MM.1S (cell line): ENCODE measurements around the gene EMX1.
"Not testable (repeated sequence)": the region's sequence is repeated elsewhere in the genome, so short reads cannot be mapped to it uniquely, and the experiment has no call there.

Source experiments
- DNase-seq: peaks from one replicate; pipeline ENCODE4 v3.0.0-alpha.2; 2015
- H2AFZ ChIP-seq: fragments of 300-600 bp; sonication (generic); 2 replicates; pipeline ENCODE4 v1.6.0; 2016; ENCODE audit warnings: antibody characterized with exemption, low read length
- H3F3A ChIP-seq: fragments of 300-600 bp; sonication (generic); 2 replicates; pipeline ENCODE4 v1.6.1; 2016; ENCODE audit warnings: mild to moderate bottlenecking, antibody characterized with exemption, low read length, moderate library complexity, mixed read lengths; ENCODE audit not compliant: insufficient read depth
- H3K27ac ChIP-seq: fragments of 300-600 bp; sonication (generic); 2 replicates; pipeline ENCODE4 v1.5.1; 2016; ENCODE audit warnings: mild to moderate bottlenecking, low read length
- H3K27me3 ChIP-seq: fragments of 300-600 bp; sonication (generic); replicated peaks from 2 replicates; pipeline ENCODE4 v1.6.0; 2016; ENCODE audit warnings: low read length; ENCODE audit not compliant: insufficient read depth
- H3K36me3 ChIP-seq: fragments of 300-600 bp; sonication (generic); replicated peaks from 2 replicates; pipeline ENCODE4 v1.6.1; 2016; ENCODE audit warnings: mild to moderate bottlenecking, low read length, mixed read lengths; ENCODE audit not compliant: insufficient read depth
- H3K4me1 ChIP-seq: fragments of 300-600 bp; sonication (generic); 2 replicates; pipeline ENCODE4 v1.6.1; 2016; ENCODE audit warnings: low read length, mixed read lengths
- H3K4me2 ChIP-seq: fragments of 300-600 bp; sonication (generic); 2 replicates; pipeline ENCODE4 v1.6.0; 2016; ENCODE audit warnings: low read depth, low read length
- H3K4me3 ChIP-seq: fragments of 300-600 bp; sonication (generic); 2 replicates; pipeline ENCODE4 v1.5.1; 2016; ENCODE audit warnings: low read length, mixed read lengths
- H3K79me2 ChIP-seq: fragments of 300-600 bp; sonication (generic); 2 replicates; pipeline ENCODE4 v1.6.1; 2016; ENCODE audit warnings: mixed run types, low read length, mixed read lengths
- H3K9ac ChIP-seq: fragments of 300-600 bp; sonication (generic); 2 replicates; pipeline ENCODE4 v1.6.1; 2016; ENCODE audit warnings: low read length, mixed read lengths
- H3K9me2 ChIP-seq: fragments of 300-600 bp; sonication (generic); replicated peaks from 2 replicates; pipeline ENCODE4 v1.6.1; 2016; ENCODE audit warnings: mild to moderate bottlenecking, low read length, mixed read lengths; ENCODE audit not compliant: insufficient read depth
- H3K9me3 ChIP-seq: fragments of 300-600 bp; sonication (generic); replicated peaks from 2 replicates; pipeline ENCODE4 v1.6.1; 2016; ENCODE audit warnings: mild to moderate bottlenecking, low read length, mixed read lengths; ENCODE audit not compliant: insufficient read depth
- H4K20me1 ChIP-seq: fragments of 300-600 bp; sonication (generic); 2 replicates; pipeline ENCODE4 v1.6.1; 2016; ENCODE audit warnings: mild to moderate bottlenecking, low read length, moderate library complexity, mixed read lengths; ENCODE audit not compliant: insufficient read depth
- CTCF ChIP-seq: fragments of 300-600 bp; sonication (generic); IDR thresholded peaks from 2 replicates; pipeline ENCODE4 v1.5.1; 2016; ENCODE audit warnings: antibody characterized with exemption, low read length, mixed read lengths
- EZH2 ChIP-seq: fragments of 300-600 bp; sonication (generic); optimal IDR thresholded peaks from 2 replicates; pipeline ENCODE3; 2017; ENCODE audit warnings: low read depth, mild to moderate bottlenecking, antibody characterized with exemption, low read length, mixed read lengths
- EZH2phosphoT487 ChIP-seq: fragments of 300-600 bp; sonication (generic); IDR thresholded peaks from 2 replicates; pipeline ENCODE4 v1.6.1; 2018; ENCODE audit warnings: antibody characterized with exemption, low read length

The EMX1 gene

GRCh38 chr2:72900191-72900825, 17.0 kb upstream of the EMX1 start:
- Histone ChIP-seq H3K36me3 (no peaks in the 10 kb centered on the region), H2AFZ (no peak overlapping the region), H3K27me3 (no peaks in the 10 kb centered on the region), H3K27ac (no peak overlapping the region), H3K9me3 (no peaks in the 10 kb centered on the region), H3K9ac (no peak overlapping the region), H4K20me1 (no peaks in the 10 kb centered on the region), H3K9me2 (no peaks in the 10 kb centered on the region), H3K79me2 (no peaks in the 10 kb centered on the region), H3F3A (no peaks in the 10 kb centered on the region), H3K4me3 (no peak overlapping the region), H3K4me1 (no peaks in the 10 kb centered on the region), H3K4me2 (no peak overlapping the region)
- no peak for DNase-seq
- TF ChIP-seq CTCF (no peak), EZH2phosphoT487 (no peak), EZH2 (no peak)

GRCh38 chr2:72901426-72901825, 15.9 kb upstream of the EMX1 start:
- no peaks in the 10 kb centered on the region for H3K27me3 ChIP-seq
- no peak for DNase-seq
- no peaks in the 10 kb centered on the region for H3K79me2 ChIP-seq
- no peak overlapping the region for H3K27ac ChIP-seq
- no peak overlapping the region for H3K9ac ChIP-seq
- no peak overlapping the region for H3K4me2 ChIP-seq
- H3K9me2 ChIP-seq, result no peaks in the 10 kb centered on the region
- H3K36me3 ChIP-seq, result no peaks in the 10 kb centered on the region
- H4K20me1 ChIP-seq, result no peaks in the 10 kb centered on the region
- TF ChIP-seq EZH2phosphoT487, result no peak
- TF ChIP-seq CTCF, result no peak
- no peak for TF ChIP-seq EZH2
- H3K9me3 ChIP-seq, result no peaks in the 10 kb centered on the region
- H3K4me1 ChIP-seq, result no peaks in the 10 kb centered on the region
- H3K4me3 ChIP-seq, result no peak overlapping the region
- H3F3A ChIP-seq, result no peaks in the 10 kb centered on the region
- H2AFZ ChIP-seq, result no peak overlapping the region

GRCh38 chr2:72907369-72907768, 9.9 kb upstream of the EMX1 start:
- not testable (repeated sequence) for H3K27me3 ChIP-seq

GRCh38 chr2:72908741-72909140, 8.6 kb upstream of the EMX1 start:
- no peaks in the 10 kb centered on the region for H4K20me1 ChIP-seq
- no peak overlapping the region for H2AFZ ChIP-seq
- no peaks in the 10 kb centered on the region for H3K79me2 ChIP-seq
- no peak overlapping the region for H3K4me3 ChIP-seq
- no peaks in the 10 kb centered on the region for H3F3A ChIP-seq
- H3K27ac ChIP-seq, result no peak overlapping the region
- no peaks in the 10 kb centered on the region for H3K36me3 ChIP-seq
- H3K9me2 ChIP-seq, result no peaks in the 10 kb centered on the region
- TF ChIP-seq EZH2, result no peak
- no peak for TF ChIP-seq CTCF
- no peak for TF ChIP-seq EZH2phosphoT487
- H3K9me3 ChIP-seq, result no peaks in the 10 kb centered on the region
- DNase-seq, result no peak
- H3K9ac ChIP-seq, result no peak overlapping the region
- H3K27me3 ChIP-seq, result peaks cover 22% of the 10 kb centered on the region
- no peaks in the 10 kb centered on the region for H3K4me1 ChIP-seq
- H3K4me2 ChIP-seq, result no peak overlapping the region

More at GRCh38 chr2:72907369-72907768, 9.9 kb upstream of the EMX1 start:
- not testable (repeated sequence) for H3K9me2 ChIP-seq, H4K20me1 ChIP-seq, H2AFZ ChIP-seq, H3K4me2 ChIP-seq, H3F3A ChIP-seq, H3K4me1 ChIP-seq, H3K36me3 ChIP-seq, DNase-seq, H3K9ac ChIP-seq, H3K4me3 ChIP-seq, H3K79me2 ChIP-seq, H3K27ac ChIP-seq, H3K9me3 ChIP-seq
